ENCODE measurements around the gene FBXL17. TPM values are rescaled to one million over a fixed set of nuclear protein-coding genes. Genes with fewer than 3 reads are reported as not detected.
"Not testable (repeated sequence)": the region's sequence is repeated elsewhere in the genome, so short reads cannot be mapped to it uniquely, and the experiment has no call there.

The FBXL17 gene
- polyA plus RNA-seq, 3 donors from 2014 or later: 2.8 to 8.5 (median 5.6) TPM

GRCh38 chr5:108276187-108277050 is 105.5 kb downstream of the FBXL17 start:
- Mint-ChIP-seq H3K9me3 (peaks cover 0 to 2% (median 0%) of the 10 kb centered on the region in 6 donors), H3K4me1 (peaks cover 15 to 53% of the 10 kb centered on the region in 2 donors), H3K27ac (peak overlapping the region in 1 of 6 donors; percentile 46), H3K4me3 (no peak overlapping the region), H3K36me3 (peaks cover 2 to 3% (median 2%) of the 10 kb centered on the region in 3 donors), H3K27me3 (ENCODE audit: low read depth in 3 of 3) (no peaks in the 10 kb centered on the region)
- DNase-seq: no peak

DNA sequence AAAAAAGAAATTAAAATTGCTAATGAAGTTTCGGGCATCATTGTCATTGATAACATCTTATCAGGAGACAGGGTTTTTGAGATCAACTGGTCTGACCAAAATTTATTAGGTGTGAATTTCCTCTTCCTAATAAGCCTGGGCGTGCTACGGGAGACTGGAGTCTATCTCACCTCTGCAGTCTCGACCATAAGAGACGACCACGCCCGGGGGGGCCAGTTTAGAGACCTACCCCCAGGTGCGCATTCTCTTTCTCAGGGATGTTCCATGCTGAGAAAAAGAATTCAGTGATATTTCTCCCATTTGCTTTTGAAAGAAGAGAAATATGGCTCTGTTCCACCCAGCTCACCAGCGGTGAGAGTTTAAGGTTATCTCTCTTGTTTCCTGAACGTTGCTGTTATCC is 107.8 kb downstream of the FBXL17 start:
- H3K4me1 Mint-ChIP-seq: peaks cover 6 to 35% of the 10 kb centered on the region in 2 donors
- not testable (repeated sequence) for H3K36me3 Mint-ChIP-seq; H3K4me3 Mint-ChIP-seq; DNase-seq; H3K9me3 Mint-ChIP-seq; H3K27me3 Mint-ChIP-seq (ENCODE audit: low read depth in 3 of 3); H3K27ac Mint-ChIP-seq

DNA sequence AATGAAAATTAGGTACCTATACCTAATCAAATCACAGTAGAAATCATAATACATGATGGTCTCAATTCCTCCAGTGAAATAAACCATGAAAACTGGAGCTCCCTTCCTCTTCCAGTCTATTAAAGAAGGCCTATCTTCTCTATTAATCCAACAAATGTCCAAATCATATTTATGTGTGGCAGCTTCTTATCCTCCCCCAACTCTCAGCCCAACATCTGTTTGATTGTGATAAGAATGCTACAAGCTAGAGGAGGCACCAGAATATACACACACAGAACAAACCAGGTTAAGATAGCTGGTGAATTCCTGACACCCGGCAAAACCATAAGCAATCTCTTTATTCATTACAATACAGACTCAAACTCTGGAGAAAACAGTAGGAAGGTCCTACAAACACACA is 110.8 kb downstream of the FBXL17 start:
- Mint-ChIP-seq H3K27me3 (ENCODE audit: low read depth in 3 of 3) (no peaks in the 10 kb centered on the region), H3K9me3 (no peaks in the 10 kb centered on the region), H3K4me3 (no peak overlapping the region), H3K4me1 (peaks cover 1 to 11% of the 10 kb centered on the region in 2 donors), H3K36me3 (no peaks in the 10 kb centered on the region), H3K27ac (no peak overlapping the region)
- DNase-seq: no peak

DNA sequence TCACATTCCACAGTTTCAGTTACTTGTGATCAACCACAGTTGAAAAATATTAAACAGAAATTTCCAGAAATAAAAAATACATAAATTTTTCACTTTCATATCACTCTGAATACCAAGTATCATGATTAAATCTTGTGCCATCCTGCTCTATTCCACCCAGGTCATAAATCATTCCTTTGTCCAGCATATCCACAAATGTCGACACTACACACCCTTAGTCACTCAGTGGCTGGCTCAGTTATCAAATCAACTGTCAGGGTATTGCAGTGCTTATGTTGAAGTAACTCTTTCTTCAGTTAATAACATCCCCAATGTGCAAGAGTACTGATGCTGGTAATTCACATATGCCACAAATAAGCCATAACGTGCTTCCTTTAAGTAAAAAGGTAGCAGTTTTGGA is 115.7 kb downstream of the FBXL17 start:
- Mint-ChIP-seq H3K9me3 (no peaks in the 10 kb centered on the region), H3K4me3 (no peak overlapping the region), H3K4me1 (no peaks in the 10 kb centered on the region), H3K27me3 (ENCODE audit: low read depth in 3 of 3) (no peaks in the 10 kb centered on the region), H3K27ac (no peak overlapping the region), H3K36me3 (no peaks in the 10 kb centered on the region)
- DNase-seq: no peak

DNA sequence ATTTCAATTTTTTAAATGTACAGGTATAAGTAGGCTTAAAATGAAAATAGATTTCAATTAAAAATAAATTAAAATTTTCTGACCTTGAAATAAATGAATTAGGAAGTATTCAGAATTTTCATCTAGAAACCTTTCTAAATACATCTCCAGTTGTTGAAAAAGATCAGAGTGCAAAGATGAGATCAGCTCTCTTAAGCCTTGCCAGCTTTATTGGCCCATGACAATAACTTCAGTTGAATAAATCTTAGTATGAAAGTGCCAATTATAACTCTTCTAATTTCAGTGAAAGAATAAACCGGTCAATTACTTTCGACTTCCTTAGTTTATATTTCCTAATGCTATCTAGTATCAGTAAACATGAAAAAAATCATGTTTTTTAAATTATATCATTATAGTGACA is 117.4 kb downstream of the FBXL17 start:
- no peak overlapping the region for H3K4me3 Mint-ChIP-seq
- H3K27me3 Mint-ChIP-seq (ENCODE audit: low read depth in 3 of 3): no peaks in the 10 kb centered on the region
- DNase-seq: no peak
- no peaks in the 10 kb centered on the region for H3K9me3 Mint-ChIP-seq
- H3K27ac Mint-ChIP-seq: no peak overlapping the region
- H3K36me3 Mint-ChIP-seq: no peaks in the 10 kb centered on the region
- peaks cover 0 to 12% of the 10 kb centered on the region in 2 donors for H3K4me1 Mint-ChIP-seq

DNA sequence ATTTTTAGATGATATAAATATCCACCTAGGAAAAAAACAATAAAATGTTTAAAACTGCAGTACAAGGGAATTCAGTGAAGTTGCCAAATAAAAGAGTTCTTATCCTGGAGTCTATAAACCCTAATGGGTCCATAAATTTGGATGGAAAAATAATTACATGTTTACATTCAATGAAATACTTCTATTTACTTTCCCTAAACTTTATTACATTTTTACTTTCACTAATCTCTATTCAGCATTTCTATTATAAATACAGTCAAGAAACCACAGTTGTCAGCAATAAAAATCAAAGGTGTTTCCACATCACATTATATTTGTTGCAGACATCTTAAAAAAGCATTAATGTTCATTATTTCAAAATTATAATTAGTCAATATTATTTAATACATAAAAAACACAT is 118.6 kb downstream of the FBXL17 start:
- no peaks in the 10 kb centered on the region for H3K27me3 Mint-ChIP-seq (ENCODE audit: low read depth in 3 of 3)
- no peak overlapping the region for H3K4me3 Mint-ChIP-seq
- no peaks in the 10 kb centered on the region for H3K9me3 Mint-ChIP-seq
- DNase-seq: no peak
- no peak overlapping the region for H3K27ac Mint-ChIP-seq
- no peaks in the 10 kb centered on the region for H3K36me3 Mint-ChIP-seq
- peaks cover 0 to 12% of the 10 kb centered on the region in 2 donors for H3K4me1 Mint-ChIP-seq

DNA sequence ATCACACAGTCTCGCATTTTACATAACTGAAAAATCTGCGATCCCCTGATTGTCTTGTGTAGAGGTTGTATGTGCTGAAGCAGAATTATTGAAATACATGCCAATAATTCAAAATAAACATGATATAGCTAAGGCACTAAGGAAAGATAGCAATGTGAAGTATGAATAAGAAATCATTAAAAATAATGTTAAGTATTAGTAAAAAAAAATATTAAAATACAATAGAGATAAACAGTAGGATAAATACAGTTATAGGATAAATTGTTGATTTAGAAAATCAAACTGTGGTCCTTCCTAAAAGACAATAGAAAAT is 121.1 kb downstream of the FBXL17 start:
- peaks cover 0 to 12% of the 10 kb centered on the region in 2 donors for H3K4me1 Mint-ChIP-seq
- no peaks in the 10 kb centered on the region for H3K27me3 Mint-ChIP-seq (ENCODE audit: low read depth in 3 of 3)
- no peak for DNase-seq
- H3K27ac Mint-ChIP-seq: no peak overlapping the region
- no peaks in the 10 kb centered on the region for H3K36me3 Mint-ChIP-seq
- no peak overlapping the region for H3K4me3 Mint-ChIP-seq
- H3K9me3 Mint-ChIP-seq: no peaks in the 10 kb centered on the region

DNA sequence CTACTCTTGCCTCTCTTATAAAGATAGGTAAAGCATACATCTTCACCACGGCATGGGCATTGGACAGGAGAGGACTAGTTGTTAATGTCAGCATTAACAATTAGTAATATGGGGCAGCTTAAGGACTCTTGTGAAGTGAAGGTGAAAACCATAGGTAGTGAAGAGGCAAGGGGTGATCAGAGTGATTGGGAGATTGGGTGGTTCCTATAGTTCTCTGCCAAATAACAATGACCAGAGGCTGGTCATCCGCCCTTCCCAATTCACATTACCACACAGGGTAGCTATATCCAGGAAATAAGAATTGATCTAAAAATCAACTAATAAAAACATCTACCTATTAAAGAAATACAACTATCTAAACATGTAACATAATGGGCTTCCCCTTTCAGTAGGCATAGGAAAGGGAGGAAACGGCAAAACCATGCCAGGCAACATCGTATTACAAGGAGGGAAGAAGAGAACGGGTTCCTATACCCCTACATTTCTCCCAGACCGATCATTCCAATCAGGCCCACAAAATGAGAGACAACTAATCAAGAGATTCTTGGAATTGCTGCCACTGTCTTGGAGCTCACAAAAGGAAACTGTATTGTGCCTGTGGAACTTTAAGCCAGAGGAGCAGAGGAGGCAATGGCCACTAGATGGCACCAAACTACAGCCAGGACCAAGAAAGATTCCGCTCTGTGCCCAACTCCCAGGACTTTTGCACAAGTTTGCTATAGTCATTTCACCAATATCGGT is 121.6 kb downstream of the FBXL17 start:
- peak; percentile 51 to 61 (median 56) for DNase-seq
- Mint-ChIP-seq H3K27me3 (ENCODE audit: low read depth in 3 of 3) (no peaks in the 10 kb centered on the region), H3K4me3 (peak overlapping the region; percentile 31 to 71 (median 58)), H3K27ac (peak overlapping the region in 1 of 6 donors; percentile 53), H3K36me3 (no peaks in the 10 kb centered on the region), H3K4me1 (peaks cover 0 to 12% of the 10 kb centered on the region in 2 donors), H3K9me3 (no peaks in the 10 kb centered on the region)

DNA sequence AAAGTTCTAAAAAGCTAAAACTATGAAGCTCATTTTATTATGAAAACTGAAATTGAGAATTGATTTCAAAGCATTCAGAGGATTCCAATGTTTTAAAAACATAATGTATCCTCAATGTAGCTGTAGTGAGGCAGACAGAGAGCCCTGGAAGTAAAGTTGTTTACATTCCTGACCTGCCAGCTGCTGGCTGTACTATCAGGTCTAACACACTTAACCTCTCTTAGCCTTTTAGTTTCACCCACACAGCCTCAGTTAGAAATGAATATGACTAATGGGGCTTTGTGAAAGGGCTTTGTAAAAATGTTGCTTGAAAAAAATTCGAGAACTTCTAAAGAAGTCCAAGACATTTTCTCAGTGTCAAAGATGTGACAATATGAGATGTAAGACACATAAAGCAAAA is 122.6 kb downstream of the FBXL17 start:
- H3K27ac Mint-ChIP-seq: no peak overlapping the region
- no peak for DNase-seq
- no peak overlapping the region for H3K4me3 Mint-ChIP-seq

GRCh38 chr5:108257996-108258395 is 123.9 kb downstream of the FBXL17 start:
- peaks cover 0 to 12% of the 10 kb centered on the region in 2 donors for H3K4me1 Mint-ChIP-seq
- no peak overlapping the region for H3K27ac Mint-ChIP-seq
- no peak for DNase-seq
- no peak overlapping the region for H3K4me3 Mint-ChIP-seq
- no peaks in the 10 kb centered on the region for H3K9me3 Mint-ChIP-seq
- H3K36me3 Mint-ChIP-seq: no peaks in the 10 kb centered on the region
- H3K27me3 Mint-ChIP-seq (ENCODE audit: low read depth in 3 of 3): no peaks in the 10 kb centered on the region

More for the DNA sequence above, 122.6 kb downstream of the FBXL17 start:
- no peaks in the 10 kb centered on the region for H3K27me3 Mint-ChIP-seq (ENCODE audit: low read depth in 3 of 3)
- no peaks in the 10 kb centered on the region for H3K36me3 Mint-ChIP-seq
- H3K9me3 Mint-ChIP-seq: no peaks in the 10 kb centered on the region
- H3K4me1 Mint-ChIP-seq: peaks cover 0 to 12% of the 10 kb centered on the region in 2 donors

DNA sequence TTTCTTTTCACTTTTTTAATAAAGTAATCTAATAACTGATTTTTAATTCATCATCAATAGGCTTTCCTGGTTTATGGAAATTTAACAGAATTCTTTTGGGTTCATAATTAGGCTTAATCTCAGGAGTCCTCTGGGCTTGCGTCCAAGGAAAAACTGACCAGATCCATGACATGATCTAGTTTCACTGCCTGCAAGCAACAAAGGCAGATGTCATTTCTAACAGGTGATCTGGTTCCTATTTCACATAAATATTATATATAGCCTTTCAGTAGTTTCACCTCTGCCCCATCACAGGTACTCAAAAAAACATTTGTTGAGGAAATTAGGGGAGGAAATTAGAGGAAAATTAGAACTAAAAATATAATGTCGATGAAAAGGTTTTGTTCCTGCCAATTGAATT is 126.4 kb downstream of the FBXL17 start:
- H3K9me3 Mint-ChIP-seq: no peaks in the 10 kb centered on the region
- peaks cover 0 to 7% of the 10 kb centered on the region in 2 donors for H3K4me1 Mint-ChIP-seq
- H3K27ac Mint-ChIP-seq: no peak overlapping the region
- no peak for DNase-seq
- no peaks in the 10 kb centered on the region for H3K36me3 Mint-ChIP-seq
- no peaks in the 10 kb centered on the region for H3K27me3 Mint-ChIP-seq (ENCODE audit: low read depth in 3 of 3)
- no peak overlapping the region for H3K4me3 Mint-ChIP-seq

DNA sequence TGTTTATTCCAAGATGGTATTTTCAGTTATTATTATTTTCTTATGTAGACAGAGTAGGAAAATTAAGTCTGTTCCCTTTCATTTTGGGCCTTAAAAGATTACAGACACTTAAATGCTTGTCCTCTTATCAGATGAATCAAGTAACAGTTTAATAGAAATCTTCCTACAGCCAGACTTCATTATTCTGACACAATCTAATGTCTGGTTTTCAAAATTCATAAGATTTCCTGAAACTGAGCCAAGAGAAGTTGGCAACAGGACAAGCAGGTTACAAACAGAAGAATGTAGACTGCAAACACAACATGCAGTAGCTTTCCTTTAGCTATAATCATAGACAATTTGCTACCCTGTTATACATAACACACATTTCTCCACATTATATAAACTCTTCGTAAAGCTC is 130.5 kb downstream of the FBXL17 start:
- Mint-ChIP-seq H3K36me3 (peaks cover 0 to 4% (median 0%) of the 10 kb centered on the region in 3 donors), H3K9me3 (no peaks in the 10 kb centered on the region), H3K4me3 (no peak overlapping the region), H3K27ac (no peak overlapping the region), H3K27me3 (ENCODE audit: low read depth in 3 of 3) (peaks cover 0 to 1% (median 0%) of the 10 kb centered on the region in 3 donors), H3K4me1 (no peaks in the 10 kb centered on the region)
- DNase-seq: no peak

GRCh38 chr5:108249785-108250426 is 132.0 kb downstream of the FBXL17 start:
- Mint-ChIP-seq H3K36me3 (peaks cover 0 to 4% (median 0%) of the 10 kb centered on the region in 3 donors), H3K9me3 (no peaks in the 10 kb centered on the region), H3K4me3 (no peak overlapping the region), H3K27me3 (ENCODE audit: low read depth in 3 of 3) (peaks cover 0 to 1% (median 0%) of the 10 kb centered on the region in 3 donors), H3K27ac (no peak overlapping the region), H3K4me1 (peaks cover 0 to 2% of the 10 kb centered on the region in 2 donors)
- DNase-seq: no peak

Measured in immature natural killer cell (primary cell).